ENCODE results near the gene SQOR.

GRCh38 chr15:45732662-45733061, 97.8 kb downstream of the SQOR start:
- TF ChIP-seq, protein P1, sequence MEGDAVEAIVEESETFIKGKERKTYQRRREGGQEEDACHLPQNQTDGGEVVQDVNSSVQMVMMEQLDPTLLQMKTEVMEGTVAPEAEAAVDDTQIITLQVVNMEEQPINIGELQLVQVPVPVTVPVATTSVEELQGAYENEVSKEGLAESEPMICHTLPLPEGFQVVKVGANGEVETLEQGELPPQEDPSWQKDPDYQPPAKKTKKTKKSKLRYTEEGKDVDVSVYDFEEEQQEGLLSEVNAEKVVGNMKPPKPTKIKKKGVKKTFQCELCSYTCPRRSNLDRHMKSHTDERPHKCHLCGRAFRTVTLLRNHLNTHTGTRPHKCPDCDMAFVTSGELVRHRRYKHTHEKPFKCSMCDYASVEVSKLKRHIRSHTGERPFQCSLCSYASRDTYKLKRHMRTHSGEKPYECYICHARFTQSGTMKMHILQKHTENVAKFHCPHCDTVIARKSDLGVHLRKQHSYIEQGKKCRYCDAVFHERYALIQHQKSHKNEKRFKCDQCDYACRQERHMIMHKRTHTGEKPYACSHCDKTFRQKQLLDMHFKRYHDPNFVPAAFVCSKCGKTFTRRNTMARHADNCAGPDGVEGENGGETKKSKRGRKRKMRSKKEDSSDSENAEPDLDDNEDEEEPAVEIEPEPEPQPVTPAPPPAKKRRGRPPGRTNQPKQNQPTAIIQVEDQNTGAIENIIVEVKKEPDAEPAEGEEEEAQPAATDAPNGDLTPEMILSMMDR (IDR thresholded peaks at IDR 0.05) = no peak
- TF ChIP-seq POLR2A (IDR thresholded peaks at IDR 0.05) = no peak
